HG03342 (cell line): ENCODE measurements around the gene ITGAE.
A peak's percentile ranks its signal among the peaks of the same experiment; 100 is the strongest.

Experiments
- ATAC-seq: cut with Tn5 transposase; IDR thresholded peaks from one replicate; pipeline ENCODE4 v1.9.1; 2021; ENCODE audit warnings: mild to moderate bottlenecking, moderate library complexity; ENCODE audit not compliant: unreplicated experiment

Gene ITGAE

GRCh38 chr17:3821101-3821500 lies 20.1 kb upstream of the ITGAE start:
- no peak for ATAC-seq

- ATAC-seq, result no peak
These were observed 17.8 kb upstream of the ITGAE start for GRCh38 chr17:3818786-3819185.

- no peak for ATAC-seq
These were observed 17.0 kb upstream of the ITGAE start for GRCh38 chr17:3817851-3818605.

- no peak for ATAC-seq
These were observed 14.9 kb upstream of the ITGAE start for GRCh38 chr17:3815925-3816324.

GRCh38 chr17:3815122-3815521 lies 14.1 kb upstream of the ITGAE start:
- ATAC-seq, result no peak

GRCh38 chr17:3814361-3814760 lies 13.4 kb upstream of the ITGAE start:
- no peak for ATAC-seq

- ATAC-seq, result no peak
These were observed 12.2 kb upstream of the ITGAE start for GRCh38 chr17:3813171-3813570.

GRCh38 chr17:3812771-3813170 lies 11.8 kb upstream of the ITGAE start:
- ATAC-seq, result no peak

GRCh38 chr17:3812284-3812683 lies 11.3 kb upstream of the ITGAE start:
- ATAC-seq, result no peak

GRCh38 chr17:3810019-3810418 lies 9.0 kb upstream of the ITGAE start:
- ATAC-seq, result no peak

GRCh38 chr17:3809135-3809534 lies 8.1 kb upstream of the ITGAE start:
- ATAC-seq, result no peak

- no peak for ATAC-seq
These were observed 7.7 kb upstream of the ITGAE start for GRCh38 chr17:3808701-3809100.

GRCh38 chr17:3805581-3805980 lies 4.6 kb upstream of the ITGAE start:
- no peak for ATAC-seq

- peak; percentile 63 for ATAC-seq
These were observed 3.5 kb upstream of the ITGAE start for GRCh38 chr17:3804503-3804931.

GRCh38 chr17:3803308-3803640 lies 2.3 kb upstream of the ITGAE start:
- no peak for ATAC-seq

GRCh38 chr17:3802461-3803307 lies 1.7 kb upstream of the ITGAE start:
- ATAC-seq, result no peak

GRCh38 chr17:3801792-3802191 lies 804 bp upstream of the ITGAE start:
- no peak for ATAC-seq

- no peak for ATAC-seq
These were observed 359 bp upstream of the ITGAE start for GRCh38 chr17:3801347-3801746.

- ATAC-seq, result no peak
These were observed 1.6 kb downstream of the ITGAE start for GRCh38 chr17:3799181-3799945.

- no peak for ATAC-seq
These were observed 2.5 kb downstream of the ITGAE start for GRCh38 chr17:3798273-3799180.

- ATAC-seq, result no peak
These were observed 4.2 kb downstream of the ITGAE start for GRCh38 chr17:3796822-3797170.
